PFSK-1 (cell line): ENCODE data around the gene ZNF37A.

Source experiments
- POLR2AphosphoS5 ChIP-seq: IDR thresholded peaks from 2 replicates; pipeline ENCODE4 v1.6.1; 2012; ENCODE audit warnings: low read depth, mild to moderate bottlenecking, control low read depth, low read length, moderate library complexity
- SIN3A ChIP-seq: IDR thresholded peaks from 2 replicates; pipeline ENCODE4 v1.6.1; 2012; ENCODE audit warnings: mild to moderate bottlenecking, low read length, moderate library complexity, borderline replicate concordance; ENCODE audit not compliant: insufficient read depth
- TF ChIP-seq, protein P1 (sequence below), 2 experiments: IDR thresholded peaks; 2 replicates each; pipeline versions ENCODE4 v1.6.1 to v1.8.0; 2011 to 2012; ENCODE audit warnings: low read depth in 2 of 2, low read length in 2 of 2, control low read depth in 1 of 2, inconsistent platforms in 1 of 2, mild to moderate bottlenecking in 1 of 2, moderate library complexity in 1 of 2; ENCODE audit not compliant: insufficient read depth in 1 of 2

- TF ChIP-seq POLR2AphosphoS5 (no peak), SIN3A (no peak)
- TF ChIP-seq, protein P1, sequence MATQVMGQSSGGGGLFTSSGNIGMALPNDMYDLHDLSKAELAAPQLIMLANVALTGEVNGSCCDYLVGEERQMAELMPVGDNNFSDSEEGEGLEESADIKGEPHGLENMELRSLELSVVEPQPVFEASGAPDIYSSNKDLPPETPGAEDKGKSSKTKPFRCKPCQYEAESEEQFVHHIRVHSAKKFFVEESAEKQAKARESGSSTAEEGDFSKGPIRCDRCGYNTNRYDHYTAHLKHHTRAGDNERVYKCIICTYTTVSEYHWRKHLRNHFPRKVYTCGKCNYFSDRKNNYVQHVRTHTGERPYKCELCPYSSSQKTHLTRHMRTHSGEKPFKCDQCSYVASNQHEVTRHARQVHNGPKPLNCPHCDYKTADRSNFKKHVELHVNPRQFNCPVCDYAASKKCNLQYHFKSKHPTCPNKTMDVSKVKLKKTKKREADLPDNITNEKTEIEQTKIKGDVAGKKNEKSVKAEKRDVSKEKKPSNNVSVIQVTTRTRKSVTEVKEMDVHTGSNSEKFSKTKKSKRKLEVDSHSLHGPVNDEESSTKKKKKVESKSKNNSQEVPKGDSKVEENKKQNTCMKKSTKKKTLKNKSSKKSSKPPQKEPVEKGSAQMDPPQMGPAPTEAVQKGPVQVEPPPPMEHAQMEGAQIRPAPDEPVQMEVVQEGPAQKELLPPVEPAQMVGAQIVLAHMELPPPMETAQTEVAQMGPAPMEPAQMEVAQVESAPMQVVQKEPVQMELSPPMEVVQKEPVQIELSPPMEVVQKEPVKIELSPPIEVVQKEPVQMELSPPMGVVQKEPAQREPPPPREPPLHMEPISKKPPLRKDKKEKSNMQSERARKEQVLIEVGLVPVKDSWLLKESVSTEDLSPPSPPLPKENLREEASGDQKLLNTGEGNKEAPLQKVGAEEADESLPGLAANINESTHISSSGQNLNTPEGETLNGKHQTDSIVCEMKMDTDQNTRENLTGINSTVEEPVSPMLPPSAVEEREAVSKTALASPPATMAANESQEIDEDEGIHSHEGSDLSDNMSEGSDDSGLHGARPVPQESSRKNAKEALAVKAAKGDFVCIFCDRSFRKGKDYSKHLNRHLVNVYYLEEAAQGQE (IDR thresholded peaks at IDR 0.05; ENCODE audit: insufficient read depth in 1 of 2, low read depth in 2 of 2, low read length in 2 of 2): no peak
These were observed 17.4 kb upstream of the ZNF37A start for GRCh38 chr10:38076687-38077086.
